Amygdala (tissue), 56 donors: ENCODE results near the gene MALRD1.
"Not testable (repeated sequence)": the region's sequence is repeated elsewhere in the genome, so short reads cannot be mapped to it uniquely, and the experiment has no call there.

Experiments used
- DNase-seq, 56 donors: peaks; one replicate each; lab custom pipeline; 2025; lab: John Stamatoyannopoulos, UW

MALRD1 gene

DNA sequence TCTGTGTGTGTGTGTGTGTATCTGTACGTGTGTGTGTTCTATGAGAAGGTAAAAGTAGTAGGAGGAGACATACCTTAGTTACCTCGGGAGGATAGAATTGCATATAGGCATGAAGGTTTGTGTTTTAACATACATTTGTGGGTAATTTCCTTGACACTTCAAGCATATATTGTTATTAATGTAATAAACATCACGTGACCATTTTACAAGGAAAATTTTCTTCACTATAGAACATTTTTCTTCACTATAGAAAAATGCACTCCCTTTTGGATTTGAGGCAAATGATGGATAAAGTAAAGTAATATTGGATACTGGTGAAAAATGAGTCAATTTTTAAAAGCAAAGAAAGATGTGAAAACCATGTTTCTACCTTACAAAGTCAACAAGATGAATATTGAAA is 640.6 kb downstream of the MALRD1 start:
- DNase-seq, result no peak

- DNase-seq, result no peak
These were observed 650.7 kb downstream of the MALRD1 start for GRCh38 chr10:19699299-19699698.

DNA sequence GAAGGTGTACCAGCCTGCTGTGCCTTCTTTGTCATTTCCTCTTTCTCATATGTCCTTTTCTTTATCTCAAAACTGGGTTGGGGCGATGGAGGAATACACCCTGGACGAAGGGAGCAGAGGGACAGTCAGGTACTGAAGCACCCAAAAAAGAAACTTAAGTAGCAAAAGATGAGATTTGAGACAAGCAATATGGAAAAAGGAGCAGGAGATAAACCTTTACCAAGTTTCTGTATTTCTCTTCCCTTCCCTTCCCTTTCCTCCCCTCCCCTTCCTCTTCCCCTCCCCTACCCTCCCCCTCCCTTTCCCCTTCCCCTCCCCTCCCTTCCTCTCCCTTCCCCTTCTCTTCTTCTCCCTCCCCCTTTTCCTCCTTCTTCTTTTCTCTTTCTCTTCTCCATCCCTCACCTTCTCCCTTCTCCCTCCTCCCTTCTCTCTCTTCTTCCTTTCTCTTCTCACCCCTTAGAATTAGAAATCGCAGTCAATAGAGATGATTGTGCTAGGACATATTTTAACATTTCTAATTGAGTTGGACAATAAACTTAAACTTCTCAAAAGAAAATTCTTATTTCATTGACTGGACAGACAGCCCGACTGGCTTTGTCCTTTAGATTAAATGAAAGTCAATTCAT is 652.9 kb downstream of the MALRD1 start:
- DNase-seq, result no peak

DNA sequence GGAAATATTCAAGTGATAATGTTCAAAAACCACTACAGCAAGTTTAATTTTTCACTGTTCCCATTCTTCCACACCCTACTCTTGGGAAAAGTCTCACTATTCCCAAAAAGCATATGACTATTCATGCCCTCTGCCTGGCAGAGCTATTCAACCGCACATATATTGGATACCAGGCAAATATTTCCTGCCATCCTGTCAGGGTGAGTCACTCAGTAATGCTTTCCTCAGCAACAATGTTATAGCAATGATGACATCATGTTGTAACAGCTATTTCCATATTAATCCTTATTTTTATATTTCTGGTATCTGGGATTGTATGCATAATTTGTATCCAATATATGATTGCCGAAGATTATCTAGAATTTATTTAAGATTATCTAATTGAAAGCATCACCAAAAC is 653.6 kb downstream of the MALRD1 start:
- DNase-seq, result no peak

DNA sequence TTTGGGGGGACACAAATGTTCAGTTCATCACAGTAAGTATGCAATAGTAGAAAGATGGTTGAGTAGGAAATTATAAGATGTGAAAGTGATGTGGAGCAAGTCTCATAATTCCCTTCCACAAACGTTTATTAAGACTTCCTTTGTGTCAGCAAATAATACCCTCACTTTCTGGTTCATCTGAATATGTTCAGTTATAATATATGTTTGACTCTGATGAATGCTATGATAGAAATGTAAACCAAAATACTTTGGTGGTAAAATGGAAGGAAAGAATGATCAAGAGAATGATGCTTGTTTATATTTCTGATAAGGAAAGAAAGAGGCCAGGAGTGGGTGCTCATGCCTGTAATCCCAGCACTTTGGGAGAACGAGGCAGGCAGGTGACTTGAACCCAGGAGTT is 655.9 kb downstream of the MALRD1 start:
- no peak for DNase-seq

- DNase-seq, result no peak
These were observed 656.6 kb downstream of the MALRD1 start for GRCh38 chr10:19705250-19705649.

- DNase-seq, result no peak
These were observed 658.3 kb downstream of the MALRD1 start for GRCh38 chr10:19706904-19707303.

GRCh38 chr10:19707376-19707775 is 658.8 kb downstream of the MALRD1 start:
- DNase-seq, result no peak

DNA sequence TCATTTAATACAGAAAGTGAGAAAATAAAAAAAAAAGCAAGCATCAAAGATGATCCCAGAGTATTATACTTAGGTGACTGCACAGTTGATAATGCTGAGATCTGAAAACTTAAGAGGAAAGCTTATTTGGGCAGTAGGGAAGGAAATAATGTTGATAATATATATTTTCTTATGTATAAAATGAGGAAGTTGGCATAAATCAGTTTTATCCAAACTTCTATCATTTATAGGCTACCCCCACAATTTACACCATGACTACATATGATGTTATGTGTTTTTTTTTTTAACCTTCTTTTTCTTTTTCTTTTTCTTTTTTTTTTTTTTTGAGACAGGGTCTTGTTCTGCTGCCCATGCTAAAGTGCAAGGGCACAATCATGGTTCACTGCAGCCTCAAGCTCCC is 659.4 kb downstream of the MALRD1 start:
- no peak for DNase-seq

- no peak for DNase-seq
These were observed 662.0 kb downstream of the MALRD1 start for GRCh38 chr10:19710600-19710999.

DNA sequence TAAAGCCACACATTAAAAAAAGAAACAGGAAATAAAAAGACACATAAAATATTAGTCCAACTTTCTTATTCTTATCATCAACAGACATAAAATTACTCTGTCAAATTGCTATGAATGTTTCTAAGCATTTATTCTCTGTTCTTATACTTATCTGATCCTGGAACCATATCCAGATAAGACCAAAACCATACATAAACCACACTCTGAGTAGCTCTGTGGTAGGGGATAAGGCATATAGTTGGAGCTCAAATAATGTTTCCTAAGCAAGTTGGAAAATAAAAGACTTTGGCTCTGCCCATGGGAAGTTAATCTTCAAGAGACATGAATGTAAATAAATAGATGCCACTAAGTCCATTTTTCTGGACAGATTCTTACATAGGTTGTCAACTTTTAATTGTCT is 664.6 kb downstream of the MALRD1 start:
- no peak for DNase-seq

DNA sequence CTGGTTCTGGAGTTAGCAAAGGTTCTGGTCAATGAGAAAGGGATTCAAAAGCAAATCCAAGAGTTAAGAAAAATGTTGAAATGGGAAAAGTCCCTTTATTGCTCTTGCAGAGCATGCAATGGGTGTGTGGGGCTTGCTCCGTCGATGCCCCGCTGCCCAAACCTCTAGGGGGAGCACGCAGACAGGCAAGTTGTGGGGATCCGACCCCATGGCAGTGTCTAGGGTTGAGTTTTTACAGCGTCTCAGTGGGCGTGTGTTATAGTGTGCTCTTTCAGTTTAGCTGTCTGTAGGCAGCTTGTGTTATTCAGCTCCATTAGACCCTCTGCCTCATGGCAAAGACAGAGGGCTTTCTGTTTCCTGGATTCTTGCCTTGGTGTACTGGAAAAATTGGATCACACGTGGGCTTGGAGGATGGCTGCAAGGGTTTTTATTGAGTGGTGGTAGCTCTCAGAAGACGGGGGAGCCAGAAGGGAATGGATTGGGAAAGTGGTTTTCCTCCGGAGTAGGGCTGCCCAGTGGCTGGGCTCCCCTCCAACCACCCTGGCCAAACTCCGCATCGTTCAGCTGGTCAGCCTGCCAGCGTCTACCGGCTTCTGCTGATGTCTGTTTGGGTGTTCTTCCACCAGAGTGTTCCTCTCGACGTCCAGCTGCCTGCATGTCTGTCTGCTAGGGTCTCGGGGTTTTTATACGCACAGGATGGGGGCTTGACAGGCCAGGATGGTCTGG is 665.4 kb downstream of the MALRD1 start:
- DNase-seq, result peak in 32 of 56 donors; percentile 0 to 71 (median 7)

- no peak for DNase-seq
These were observed 670.7 kb downstream of the MALRD1 start for GRCh38 chr10:19719284-19719683.

DNA sequence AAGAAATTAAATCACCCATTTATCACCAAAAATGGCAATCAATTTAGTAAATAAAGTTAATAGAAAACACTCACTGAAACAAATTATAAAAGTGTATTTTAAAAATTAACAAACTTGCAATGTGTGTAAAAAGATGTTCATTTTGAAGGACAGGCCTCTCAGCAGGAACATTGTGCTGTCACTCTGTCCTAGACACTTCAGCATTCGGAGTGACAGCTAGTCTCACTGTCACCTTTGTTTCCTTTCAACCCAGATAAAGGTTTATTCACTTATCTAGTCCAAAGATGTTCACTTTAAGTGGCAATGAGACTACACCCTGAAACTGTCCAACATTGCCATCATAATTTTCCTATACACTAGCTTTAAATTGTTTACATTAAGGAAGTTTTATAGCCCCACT is 675.7 kb downstream of the MALRD1 start:
- no peak for DNase-seq

DNA sequence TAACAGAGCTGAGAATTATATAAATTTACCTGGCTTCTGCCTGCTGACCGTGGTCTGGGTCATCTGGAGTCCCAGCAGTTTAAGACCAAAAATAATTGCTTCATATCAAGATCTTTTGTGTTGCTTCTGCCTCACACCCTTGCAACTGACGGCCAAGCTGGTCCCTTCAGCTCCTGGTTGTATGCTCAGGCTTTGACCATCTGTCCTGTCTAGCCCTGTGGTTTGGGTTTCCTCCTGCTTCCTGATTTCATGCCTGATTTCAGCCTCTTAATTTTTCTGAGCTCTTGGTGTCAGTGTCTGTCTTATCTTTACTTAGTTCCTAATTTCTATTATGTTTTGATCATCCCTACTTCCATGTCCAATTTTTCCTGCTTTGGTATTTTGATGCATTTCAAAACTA is 679.8 kb downstream of the MALRD1 start:
- peak in 1 of 56 donors; percentile 1 for DNase-seq

- no peak for DNase-seq
These were observed 680.4 kb downstream of the MALRD1 start for GRCh38 chr10:19728964-19729363.

- no peak for DNase-seq
These were observed 681.7 kb downstream of the MALRD1 start for GRCh38 chr10:19730167-19730906.

GRCh38 chr10:19730907-19731217 is 682.3 kb downstream of the MALRD1 start:
- no peak for DNase-seq

DNA sequence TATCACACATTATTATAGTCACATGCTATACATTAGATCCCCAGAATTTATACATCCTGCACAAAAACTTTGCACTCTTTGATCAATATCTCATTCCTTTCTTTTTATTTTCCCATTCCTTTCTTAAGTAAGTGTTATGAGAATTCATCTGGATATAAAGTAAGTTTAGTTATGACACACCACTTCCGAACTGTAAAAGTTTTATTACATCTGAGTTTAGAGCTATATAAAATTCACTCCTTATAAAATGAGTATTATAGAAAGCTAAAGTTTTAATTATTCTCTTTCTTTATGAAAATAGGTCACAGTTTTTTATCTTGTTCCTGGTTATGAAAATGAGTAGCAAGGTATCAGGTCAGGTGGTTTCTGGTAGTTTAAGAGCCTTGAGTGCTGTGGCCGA is 683.0 kb downstream of the MALRD1 start:
- no peak for DNase-seq

DNA sequence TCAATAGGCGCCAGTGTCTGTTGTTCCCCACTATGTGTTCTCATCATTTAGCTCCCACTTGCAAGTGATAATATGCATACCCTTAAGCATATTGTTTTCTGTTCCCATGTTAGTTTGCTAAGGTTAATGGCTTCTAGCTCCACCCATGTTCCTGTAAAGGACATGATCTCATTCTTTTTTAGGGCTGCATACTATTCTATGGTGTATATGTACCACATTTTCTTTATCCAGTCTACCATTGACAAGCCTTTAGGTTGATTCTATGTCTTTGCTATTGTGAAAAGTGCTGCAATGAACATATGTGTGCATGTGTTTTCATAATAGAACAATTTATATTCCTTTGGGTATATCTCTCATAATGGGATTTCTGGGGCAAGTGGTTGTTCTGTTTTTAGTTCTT is 689.8 kb downstream of the MALRD1 start:
- no peak for DNase-seq

- DNase-seq, result not testable (repeated sequence)
These were observed 690.6 kb downstream of the MALRD1 start for GRCh38 chr10:19739232-19739631.

GRCh38 chr10:19742144-19742543 is 693.5 kb downstream of the MALRD1 start:
- not testable (repeated sequence) for DNase-seq
